Activated T-helper 1 cell treated with Interleukin-2 at 50 U/mL for 16 hours (primary cell): ENCODE data around the gene CHST5.
"Not testable (repeated sequence)": the region's sequence is repeated elsewhere in the genome, so short reads cannot be mapped to it uniquely, and the experiment has no call there.

Source experiments
- DNase-seq: peaks from one replicate; pipeline ENCODE4 v3.0.0-alpha.2; 2020; ENCODE audit warnings: low read depth

Gene CHST5

GRCh38 chr16:75550211-75550662 lies 14.3 kb upstream of the CHST5 start:
- DNase-seq: no peak

- DNase-seq: not testable (repeated sequence)
These were observed 12.5 kb upstream of the CHST5 start for GRCh38 chr16:75548456-75548855.

GRCh38 chr16:75546293-75546692 lies 10.4 kb upstream of the CHST5 start:
- DNase-seq: no peak

- not testable (repeated sequence) for DNase-seq
These were observed 10.0 kb upstream of the CHST5 start for GRCh38 chr16:75545879-75546278.

- DNase-seq: not testable (repeated sequence)
These were observed 6.6 kb upstream of the CHST5 start for GRCh38 chr16:75542462-75542861.

- no peak for DNase-seq
These were observed 5.3 kb upstream of the CHST5 start for GRCh38 chr16:75541236-75541635.

- DNase-seq: not testable (repeated sequence)
These were observed 3.1 kb upstream of the CHST5 start for GRCh38 chr16:75538882-75539565.

GRCh38 chr16:75537776-75538175 lies 1.9 kb upstream of the CHST5 start:
- DNase-seq: no peak

GRCh38 chr16:75535211-75535843 lies 581 bp downstream of the CHST5 start:
- no peak for DNase-seq

GRCh38 chr16:75534560-75535205 lies 1.2 kb downstream of the CHST5 start:
- no peak for DNase-seq

GRCh38 chr16:75532791-75533190 lies 3.1 kb downstream of the CHST5 start:
- no peak for DNase-seq

GRCh38 chr16:75532142-75532765 lies 3.7 kb downstream of the CHST5 start:
- no peak for DNase-seq

- no peak for DNase-seq
These were observed 5.9 kb downstream of the CHST5 start for GRCh38 chr16:75529959-75530358.

- no peak for DNase-seq
These were observed 6.6 kb downstream of the CHST5 start for GRCh38 chr16:75529056-75529905.

- no peak for DNase-seq
These were observed 8.0 kb downstream of the CHST5 start for GRCh38 chr16:75527825-75528299.

- DNase-seq: no peak
These were observed 9.7 kb downstream of the CHST5 start for GRCh38 chr16:75526032-75526790.

- DNase-seq: no peak
These were observed 16.7 kb downstream of the CHST5 start for GRCh38 chr16:75519175-75519574.

- DNase-seq: not testable (repeated sequence)
These were observed 19.5 kb downstream of the CHST5 start for GRCh38 chr16:75516189-75516966.

- DNase-seq: no peak
These were observed 21.6 kb downstream of the CHST5 start for GRCh38 chr16:75514296-75514695.

GRCh38 chr16:75506574-75506973 lies 29.3 kb downstream of the CHST5 start:
- no peak for DNase-seq
